Fibroblast of lung (primary cell): ENCODE results near the gene CCDC148. TPM values are rescaled to one million over a fixed set of nuclear protein-coding genes. Genes with fewer than 3 reads are reported as not detected.
A peak's percentile ranks its signal among the peaks of the same experiment; 100 is the strongest.

ENCODE experiments used
- DNase-seq, 2 donors: peaks; one replicate each; pipeline versions ENCODE4 v3.0.0 to v3.0.0-alpha.2; 2010; ENCODE audit warnings: low read depth in 2 of 2
- H2AFZ ChIP-seq: 2 replicates; pipeline ENCODE4 v1.5.1; 2012; ENCODE audit warnings: low read length, control low read depth, inconsistent platforms
- H3K27ac ChIP-seq: 2 replicates; pipeline ENCODE4 v1.5.1; 2011; ENCODE audit warnings: low read length, control low read depth; ENCODE audit not compliant: insufficient read depth
- H3K27me3 ChIP-seq: 2 replicates; pipeline ENCODE4 v1.5.1; 2011; ENCODE audit warnings: mild to moderate bottlenecking, low read length; ENCODE audit not compliant: control insufficient read depth, insufficient read depth
- H3K36me3 ChIP-seq: 2 replicates; pipeline ENCODE4 v1.5.1; 2011; ENCODE audit warnings: low read length; ENCODE audit not compliant: control insufficient read depth, insufficient read depth
- H3K4me1 ChIP-seq: 2 replicates; pipeline ENCODE4 v1.5.1; 2011; ENCODE audit warnings: low read length; ENCODE audit not compliant: control insufficient read depth, insufficient read depth; ENCODE audit errors: extremely low read depth
- H3K4me2 ChIP-seq: 2 replicates; pipeline ENCODE4 v1.5.1; 2011; ENCODE audit warnings: low read length, control low read depth; ENCODE audit not compliant: insufficient read depth; ENCODE audit errors: extremely low read depth
- H3K4me3 ChIP-seq, 4 experiments: fragments of 200-600 bp in 1 of 4; sonication (generic) in 1 of 4; replicated peaks in 1 of 4; 2 replicates each; pipeline ENCODE4 v1.5.1; 2011 to 2016; ENCODE audit warnings: low read length in 4 of 4, low read depth in 3 of 4, mild to moderate bottlenecking in 3 of 4, control low read depth in 2 of 4, inconsistent platforms in 1 of 4, mixed read lengths in 1 of 4; ENCODE audit not compliant: insufficient read depth in 1 of 4; ENCODE audit errors: control extremely low read depth in 1 of 4
- H3K79me2 ChIP-seq: 2 replicates; pipeline ENCODE4 v1.5.1; 2012; ENCODE audit warnings: mild to moderate bottlenecking, low read length, inconsistent platforms; ENCODE audit not compliant: control insufficient read depth, insufficient read depth
- H3K9ac ChIP-seq: 2 replicates; pipeline ENCODE4 v1.5.1; 2011; ENCODE audit warnings: mild to moderate bottlenecking, low read length, control low read depth; ENCODE audit not compliant: insufficient read depth
- H3K9me3 ChIP-seq: 2 replicates; pipeline ENCODE4 v1.5.1; 2012; ENCODE audit warnings: low read depth, low read length; ENCODE audit not compliant: control insufficient read depth, insufficient read depth
- H4K20me1 ChIP-seq: 2 replicates; pipeline ENCODE4 v1.5.1; 2011; ENCODE audit warnings: low read length; ENCODE audit not compliant: control insufficient read depth, insufficient read depth; ENCODE audit errors: extremely low read depth
- CTCF ChIP-seq, 2 donors: IDR thresholded peaks in 1 of 2; conservative IDR thresholded peaks in 1 of 2; 1 replicate in 1 of 2; 2 replicates in 1 of 2; pipeline ENCODE4 v1.5.1; 2011 to 2012; ENCODE audit warnings: low read length in 2 of 2, control low read depth in 1 of 2, inconsistent platforms in 1 of 2, low read depth in 1 of 2, mild to moderate bottlenecking in 1 of 2
- EZH2 ChIP-seq: IDR thresholded peaks from 2 replicates; pipeline ENCODE4 v1.5.1; 2012; ENCODE audit warnings: low read length, control low read depth, mild to moderate bottlenecking; ENCODE audit errors: missing control alignments
- polyA plus RNA-seq, 2 donors: library from polyadenylated mRNA; depleted of rRNA in 1 of 2; stranded (reverse) in 1 of 2; unstranded in 1 of 2; fragments of >200 nt; gene quantifications; 2 replicates each; pipeline ENCODE4 v1.2.1, GENCODE V29; 2011 to 2012; ENCODE audit warnings: missing spikeins in 1 of 2
- total RNA-seq: library from RNA; depleted of rRNA; stranded (reverse); fragments of >200 nt; gene quantifications from 2 replicates; pipeline ENCODE4 v1.2.1, GENCODE V29; 2014

The CCDC148 gene
- total and polyA plus RNA-seq, 2 donors (not counting 1 experiment from before 2014, with no cell fraction given): 1.2 TPM

- Histone ChIP-seq H3K79me2 (peaks cover 59% of the 10 kb centered on the region), H3K4me1 (peaks cover 13% of the 10 kb centered on the region), H4K20me1 (no peaks in the 10 kb centered on the region), H3K27me3 (no peaks in the 10 kb centered on the region), H3K9me3 (no peaks in the 10 kb centered on the region), H3K4me2 (no peak overlapping the region), H3K9ac (no peak overlapping the region), H2AFZ (no peak overlapping the region), H3K4me3 (no peak overlapping the region), H3K27ac (no peak overlapping the region), H3K36me3 (no peaks in the 10 kb centered on the region)
- DNase-seq: no peak
- TF ChIP-seq EZH2 (no peak), CTCF (conservative IDR thresholded peaks at IDR 0.05 in 1 of 2, IDR thresholded peaks at IDR 0.05 in 1 of 2; ENCODE audit: low read depth in 1 of 2, low read length in 2 of 2) (no peak)
Observed at GRCh38 chr2:158486150-158486969, 29.8 kb upstream of the CCDC148 start.

GRCh38 chr2:158484892-158485556 is 28.5 kb upstream of the CCDC148 start:
- TF ChIP-seq CTCF (conservative IDR thresholded peaks at IDR 0.05 in 1 of 2, IDR thresholded peaks at IDR 0.05 in 1 of 2; ENCODE audit: low read depth in 1 of 2, low read length in 2 of 2) (no peak), EZH2 (no peak)
- H3K36me3 ChIP-seq: no peaks in the 10 kb centered on the region
- H3K4me1 ChIP-seq: peaks cover 13% of the 10 kb centered on the region
- H2AFZ ChIP-seq: no peak overlapping the region
- H3K27ac ChIP-seq: no peak overlapping the region
- H3K9me3 ChIP-seq: no peaks in the 10 kb centered on the region
- H3K27me3 ChIP-seq: no peaks in the 10 kb centered on the region
- no peaks in the 10 kb centered on the region for H4K20me1 ChIP-seq
- H3K4me2 ChIP-seq: no peak overlapping the region
- no peak for DNase-seq
- no peak overlapping the region for H3K9ac ChIP-seq
- H3K79me2 ChIP-seq: peaks cover 51% of the 10 kb centered on the region
- no peak overlapping the region for H3K4me3 ChIP-seq

GRCh38 chr2:158482594-158482993 is 26.0 kb upstream of the CCDC148 start:
- Histone ChIP-seq H3K79me2 (peaks cover 38% of the 10 kb centered on the region), H3K9me3 (no peaks in the 10 kb centered on the region), H3K27ac (no peak overlapping the region), H3K4me1 (peaks cover 8% of the 10 kb centered on the region), H2AFZ (no peak overlapping the region), H3K27me3 (no peaks in the 10 kb centered on the region), H3K4me2 (no peak overlapping the region), H3K9ac (no peak overlapping the region), H3K4me3 (no peak overlapping the region), H4K20me1 (no peaks in the 10 kb centered on the region), H3K36me3 (no peaks in the 10 kb centered on the region)
- DNase-seq: peak in 1 of 2 donors; percentile 62
- TF ChIP-seq CTCF (conservative IDR thresholded peaks at IDR 0.05 in 1 of 2, IDR thresholded peaks at IDR 0.05 in 1 of 2; ENCODE audit: low read depth in 1 of 2, low read length in 2 of 2) (no peak), EZH2 (no peak)
